A673 (cell line): ENCODE data around the gene EEF1G. TPM values are rescaled to one million over a fixed set of nuclear protein-coding genes. Genes with fewer than 3 reads are reported as not detected.

ENCODE experiments used
- BruUV-seq: library from RNA; stranded (reverse); fragments of 400-500 nt; replicated peaks from 2 replicates; lab custom pipeline; 2021; lab: Mats Ljungman, UMichigan
- CTCF ChIA-PET: fragments of 300-600 bp; sonication (Branson Sonifier 250); formaldehyde crosslinking; loops from one replicate; lab custom pipeline; 2022; ENCODE audit warnings: antibody characterized with exemption; lab: Charles Lee
- POLR2A ChIA-PET: fragments of 300-600 bp; sonication (Branson Sonifier 250); formaldehyde crosslinking; loops from one replicate; lab custom pipeline; 2022; ENCODE audit warnings: antibody characterized with exemption; ENCODE audit not compliant: low non-redundant PET; lab: Charles Lee
- DNase-seq: peaks from one replicate; pipeline ENCODE4 v3.0.0-alpha.2; 2015; ENCODE audit warnings: low spot score
- H3K27ac ChIP-seq: fragments of 200-600 bp; sonication (generic); 2 replicates; pipeline ENCODE4 v1.5.1; 2016; ENCODE audit warnings: mixed run types, low read depth, mild to moderate bottlenecking, mixed read lengths, antibody characterized with exemption, low read length; ENCODE audit not compliant: poor library complexity, severe bottlenecking
- H3K27me3 ChIP-seq: fragments of 200-600 bp; sonication (generic); replicated peaks from 2 replicates; pipeline ENCODE4 v1.6.1; 2017; ENCODE audit warnings: mixed run types, low read depth, mild to moderate bottlenecking, mixed read lengths, antibody characterized with exemption, low read length; ENCODE audit not compliant: insufficient read depth, poor library complexity
- H3K36me3 ChIP-seq: fragments of 200-600 bp; sonication (generic); 2 replicates; pipeline ENCODE4 v1.6.1; 2016; ENCODE audit warnings: mixed run types, mild to moderate bottlenecking, mixed read lengths, antibody characterized with exemption, low read length; ENCODE audit not compliant: insufficient read depth, poor library complexity, severe bottlenecking
- H3K4me1 ChIP-seq: fragments of 200-600 bp; sonication (generic); 2 replicates; pipeline ENCODE4 v1.6.1; 2017; ENCODE audit warnings: mixed run types, mild to moderate bottlenecking, mixed read lengths, antibody characterized with exemption, low read length; ENCODE audit not compliant: insufficient read depth, poor library complexity, severe bottlenecking
- H3K4me3 ChIP-seq: fragments of 200-600 bp; sonication (generic); 2 replicates; pipeline ENCODE4 v1.5.1; 2016; ENCODE audit warnings: low read depth, mixed run types, mild to moderate bottlenecking, mixed read lengths, low read length; ENCODE audit not compliant: poor library complexity, severe bottlenecking
- H3K9me3 ChIP-seq: fragments of 200-600 bp; sonication (generic); 2 replicates; pipeline ENCODE4 v1.6.1; 2016; ENCODE audit warnings: mixed run types, low read depth, mild to moderate bottlenecking, mixed read lengths, antibody characterized with exemption, low read length; ENCODE audit not compliant: poor library complexity, severe bottlenecking
- CTCF ChIP-seq: fragments of 300-800, 200-600 bp; sonication (generic); conservative IDR thresholded peaks from 2 replicates; pipeline ENCODE4 v1.5.1; 2017; ENCODE audit warnings: low read depth, mild to moderate bottlenecking, antibody characterized with exemption, low read length, moderate library complexity, mixed read lengths
- EZH2 ChIP-seq: fragments of 200-600 bp; sonication (generic); IDR thresholded peaks from 2 replicates; pipeline ENCODE4 v1.6.1; 2017; ENCODE audit warnings: borderline replicate concordance, low read depth, mild to moderate bottlenecking, mixed read lengths, antibody characterized with exemption, low read length; ENCODE audit not compliant: poor library complexity, severe bottlenecking
- intact Hi-C: fragments of 100-400 bp; cut with micrococcal nuclease; formaldehyde crosslinking; loops from one replicate; pipeline ENCODE4 v1.10.0; 2022; ENCODE audit not compliant: unreplicated experiment
- total RNA-seq: library from RNA; stranded (reverse); gene quantifications from 2 replicates; pipeline ENCODE4 v1.2.3, GENCODE V29; 2021

Gene EEF1G
- total RNA-seq, 1 experiment from 2014 or later, result 1,817 TPM

DNA sequence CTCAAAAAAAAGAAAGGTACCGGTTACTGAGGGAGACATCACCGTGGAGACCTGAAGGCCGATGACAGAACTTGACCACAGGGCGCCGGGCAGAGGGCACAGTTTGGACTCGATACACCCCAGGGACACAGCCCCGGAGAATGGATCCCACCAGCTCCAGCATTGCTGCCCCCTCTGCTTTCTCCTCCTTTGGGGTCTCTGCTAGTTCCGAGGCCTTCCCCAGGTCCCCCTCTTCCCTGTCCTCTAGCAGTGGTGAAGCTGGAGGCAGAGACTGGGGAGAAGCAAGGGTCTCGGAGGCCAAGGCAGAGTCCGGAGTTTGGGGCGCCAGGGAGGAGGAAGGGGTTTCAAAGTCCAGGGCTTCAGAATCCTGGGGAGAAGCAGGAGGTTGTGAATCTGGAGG is 4.8 kb upstream of the EEF1G start:
- intact Hi-C loops, result no loop called here
- CTCF ChIA-PET, result no interaction called here
- H3K4me1 ChIP-seq, result peaks cover 9% of the 10 kb centered on the region
- BruUV-seq, result no TSS peak
- no peaks in the 10 kb centered on the region for H3K9me3 ChIP-seq
- H3K27me3 ChIP-seq, result no peaks in the 10 kb centered on the region
- H3K36me3 ChIP-seq, result peaks cover 50% of the 10 kb centered on the region
- TF ChIP-seq CTCF (no peak), EZH2 (no peak)
- no peak overlapping the region for H3K27ac ChIP-seq
- DNase-seq, result no peak
- POLR2A ChIA-PET, result no interaction called here
- no peak overlapping the region for H3K4me3 ChIP-seq

- intact Hi-C loops, result no loop called here
- Histone ChIP-seq H3K4me3 (no peak overlapping the region), H3K36me3 (peaks cover 52% of the 10 kb centered on the region), H3K27me3 (no peaks in the 10 kb centered on the region), H3K27ac (peak overlapping the region; percentile 52), H3K9me3 (no peaks in the 10 kb centered on the region), H3K4me1 (peaks cover 13% of the 10 kb centered on the region)
- DNase-seq, result no peak
- no TSS peak for BruUV-seq
- CTCF ChIA-PET, result interaction anchor here (0.7 kb wide), 1 partner anchor 37 kb away, joined by 5 read pairs; no protein-coding TSS in a partner anchor
- POLR2A ChIA-PET, result interaction anchor here (0.7 kb wide), 1 partner anchor 139 kb away, joined by 8 read pairs; no protein-coding TSS in a partner anchor
- TF ChIP-seq CTCF, result no peak
Observed at GRCh38 chr11:62577046-62577714, 3.5 kb upstream of the EEF1G start.

- ChIA-PET CTCF (no interaction called here), POLR2A (no interaction called here)
- H3K4me3 ChIP-seq, result peak overlapping the region; percentile 65
Observed at GRCh38 chr11:62575837-62576236, 2.1 kb upstream of the EEF1G start.

More at GRCh38 chr11:62575837-62576236, 2.1 kb upstream of the EEF1G start:
- Histone ChIP-seq H3K27ac (peak overlapping the region; percentile 88), H3K36me3 (peaks cover 56% of the 10 kb centered on the region), H3K9me3 (no peaks in the 10 kb centered on the region), H3K4me1 (peaks cover 26% of the 10 kb centered on the region), H3K27me3 (no peaks in the 10 kb centered on the region)
- no peak for TF ChIP-seq CTCF
- TF ChIP-seq EZH2, result no peak
- BruUV-seq, result no TSS peak
- no peak for DNase-seq
- intact Hi-C loops, result no loop called here
